Activated T-helper 2 cell treated with anti-CD3 and anti-CD28 coated beads, Interferon-gamma antibody, Interleukin-2, Interleukin-4, amounts not matched to agents 10 μg/mL and 5 μg/mL and 100 μg/mL, durations not matched to agents 14 hours and 24 hours and 36 hours (primary cell): ENCODE data around the gene PTHLH. TPM values are rescaled to one million over a fixed set of nuclear protein-coding genes. Genes with fewer than 3 reads are reported as not detected.

Experiments used
- DNase-seq: peaks from one replicate; pipeline ENCODE4 v3.0.0; 2021; ENCODE audit warnings: low spot score
- H3K27ac Mint-ChIP-seq: one replicate; pipeline ENCODE4 v1.8.0; 2021; ENCODE audit warnings: mixed read lengths
- H3K27me3 Mint-ChIP-seq: one replicate; pipeline ENCODE4 v1.8.0; 2021; ENCODE audit warnings: low read depth, mixed read lengths
- H3K36me3 Mint-ChIP-seq: one replicate; pipeline ENCODE4 v1.8.0; 2021; ENCODE audit warnings: low read depth, mixed read lengths
- H3K4me1 Mint-ChIP-seq: one replicate; pipeline ENCODE4 v1.8.0; 2021; ENCODE audit warnings: low read depth, mixed read lengths
- H3K4me3 Mint-ChIP-seq: one replicate; pipeline ENCODE4 v1.8.0; 2021; ENCODE audit warnings: low read depth, mild to moderate bottlenecking, moderate library complexity, mixed read lengths
- H3K9me3 Mint-ChIP-seq: one replicate; pipeline ENCODE4 v1.8.0; 2021; ENCODE audit warnings: mixed read lengths
- intact Hi-C: fragments of 100-400 bp; cut with micrococcal nuclease; formaldehyde crosslinking; loops from one replicate; pipeline ENCODE4 v1.15.1; 2023
- total RNA-seq: library from RNA; stranded (reverse); gene quantifications from 2 replicates; pipeline ENCODE4 v1.2.3, GENCODE V29; 2022

The PTHLH gene
- total RNA-seq, 1 donor from 2014 or later: not detected

GRCh38 chr12:27922531-27923139 is 49.9 kb downstream of the PTHLH start:
- Mint-ChIP-seq H3K9me3 (no peaks in the 10 kb centered on the region), H3K36me3 (no peaks in the 10 kb centered on the region), H3K27me3 (peaks cover 12% of the 10 kb centered on the region), H3K4me3 (no peak overlapping the region), H3K27ac (no peak overlapping the region), H3K4me1 (no peaks in the 10 kb centered on the region)
- no peak for DNase-seq
- intact Hi-C loops: no loop called here

GRCh38 chr12:27919671-27920235 is 52.8 kb downstream of the PTHLH start:
- Mint-ChIP-seq H3K27me3 (peaks cover 10% of the 10 kb centered on the region), H3K36me3 (no peaks in the 10 kb centered on the region), H3K4me1 (no peaks in the 10 kb centered on the region), H3K9me3 (no peaks in the 10 kb centered on the region), H3K4me3 (no peak overlapping the region), H3K27ac (no peak overlapping the region)
- intact Hi-C loops: no loop called here
- no peak for DNase-seq

GRCh38 chr12:27915536-27915935 is 57.0 kb downstream of the PTHLH start:
- no peak overlapping the region for H3K27ac Mint-ChIP-seq
- no peaks in the 10 kb centered on the region for H3K36me3 Mint-ChIP-seq
- intact Hi-C loops: no loop called here
- no peaks in the 10 kb centered on the region for H3K4me1 Mint-ChIP-seq
- H3K27me3 Mint-ChIP-seq: peaks cover 5% of the 10 kb centered on the region
- H3K9me3 Mint-ChIP-seq: no peaks in the 10 kb centered on the region
- DNase-seq: no peak
- no peak overlapping the region for H3K4me3 Mint-ChIP-seq

DNA sequence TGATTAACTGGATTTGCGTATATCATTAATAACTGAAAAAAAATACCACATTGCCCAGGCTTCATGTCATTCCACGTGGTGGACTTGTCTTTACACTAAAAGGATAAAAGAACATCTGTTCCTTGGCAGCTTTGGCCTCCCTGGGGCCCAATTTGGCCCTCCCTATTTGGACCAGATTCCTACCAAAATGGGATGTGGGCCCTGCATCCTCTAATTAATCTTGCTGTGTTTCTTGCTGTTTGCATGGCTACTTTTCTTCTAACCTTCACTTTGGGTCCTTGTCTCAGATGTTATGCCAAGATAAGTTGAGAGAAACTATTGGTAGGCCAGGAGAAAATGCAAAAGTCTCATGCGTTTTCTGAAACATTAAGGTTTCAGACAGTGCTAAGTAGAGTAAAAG is 57.5 kb downstream of the PTHLH start:
- H3K9me3 Mint-ChIP-seq: no peaks in the 10 kb centered on the region

DNA sequence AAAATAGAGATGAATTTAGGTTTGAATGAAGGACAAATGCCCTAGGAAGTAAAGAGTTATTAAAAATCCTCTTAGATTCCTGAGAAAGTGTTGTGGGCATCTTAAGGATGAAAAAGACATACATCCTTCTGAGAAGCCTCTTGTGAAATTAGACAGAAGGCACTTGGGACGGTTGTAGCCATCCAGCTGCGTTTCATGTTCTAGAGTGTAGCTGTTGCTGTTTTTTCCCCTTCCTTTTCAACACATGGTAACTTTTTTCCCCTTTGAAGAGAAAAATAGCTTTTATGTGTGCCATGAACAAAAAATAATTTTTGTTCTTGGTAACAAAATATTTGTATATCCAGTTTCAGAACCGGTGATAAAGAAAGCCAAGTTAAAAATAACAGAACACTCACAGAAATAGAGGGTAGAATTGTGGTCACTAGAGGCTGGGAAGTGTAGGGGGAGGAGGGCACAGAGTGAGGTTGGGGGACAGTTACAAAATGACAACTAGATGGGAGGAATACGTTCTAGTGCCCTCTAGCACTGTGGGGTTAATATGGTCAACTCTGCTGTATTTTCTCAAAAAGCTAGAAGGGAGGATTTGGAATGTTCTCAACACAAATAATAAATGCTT is 58.4 kb downstream of the PTHLH start:
- Mint-ChIP-seq H3K4me3 (no peak overlapping the region), H3K27ac (no peak overlapping the region), H3K36me3 (no peaks in the 10 kb centered on the region), H3K4me1 (no peaks in the 10 kb centered on the region), H3K9me3 (no peaks in the 10 kb centered on the region), H3K27me3 (peaks cover 5% of the 10 kb centered on the region)
- no peak for DNase-seq
- intact Hi-C loops: no loop called here

More for the DNA sequence above, 57.5 kb downstream of the PTHLH start:
- no peak for DNase-seq
- H3K4me3 Mint-ChIP-seq: no peak overlapping the region
- H3K36me3 Mint-ChIP-seq: no peaks in the 10 kb centered on the region
- peaks cover 5% of the 10 kb centered on the region for H3K27me3 Mint-ChIP-seq
- intact Hi-C loops: no loop called here
- no peak overlapping the region for H3K27ac Mint-ChIP-seq
- H3K4me1 Mint-ChIP-seq: no peaks in the 10 kb centered on the region

DNA sequence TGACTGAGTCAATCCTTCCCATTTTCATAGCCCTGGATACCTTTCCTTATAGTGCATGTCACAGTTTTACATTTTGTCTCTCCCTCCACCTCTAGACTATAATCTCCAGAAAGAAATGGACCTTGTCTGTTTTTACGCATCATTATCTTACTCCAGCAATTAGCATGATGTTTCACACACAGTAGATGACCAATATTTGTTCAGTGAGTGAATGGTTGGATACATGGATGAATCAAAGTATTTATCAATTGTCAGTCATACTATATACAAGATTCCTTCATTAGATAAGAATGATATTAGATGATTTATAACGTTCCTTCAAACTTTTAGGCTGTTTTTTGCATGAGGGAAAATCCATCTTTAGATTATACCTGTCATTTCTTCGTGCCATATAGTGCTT is 61.1 kb downstream of the PTHLH start:
- intact Hi-C loops: no loop called here
- no peaks in the 10 kb centered on the region for H3K36me3 Mint-ChIP-seq
- no peaks in the 10 kb centered on the region for H3K4me1 Mint-ChIP-seq
- DNase-seq: no peak
- H3K27ac Mint-ChIP-seq: no peak overlapping the region
- no peaks in the 10 kb centered on the region for H3K9me3 Mint-ChIP-seq
- peaks cover 7% of the 10 kb centered on the region for H3K27me3 Mint-ChIP-seq
- H3K4me3 Mint-ChIP-seq: no peak overlapping the region

Other genes starting within 250 kb of the PTHLH start
- gene KLHL42, start 192.5 kb downstream of the PTHLH start, total RNA-seq: 16.2 and 16.9 TPM in 2 replicates
- gene MANSC4, start 192.5 kb downstream of the PTHLH start, total RNA-seq: not detected in 2 replicates
- gene CCDC91, start 217.7 kb upstream of the PTHLH start, total RNA-seq: 13.1 and 13.7 TPM in 2 replicates